GM10266 (cell line): ENCODE data around the gene MCAM.

Source experiments
- DNase-seq: peaks from one replicate; pipeline ENCODE4 v3.0.0; 2012; ENCODE audit errors: extremely low spot score
- CTCF ChIP-seq: IDR thresholded peaks from 2 replicates; pipeline ENCODE4 v1.5.1; 2012; ENCODE audit warnings: mild to moderate bottlenecking, low read depth; ENCODE audit not compliant: control insufficient read depth, insufficient read depth; ENCODE audit errors: missing control alignments

Gene MCAM

GRCh38 chr11:119309953-119310681, 6.8 kb downstream of the MCAM start:
- TF ChIP-seq CTCF = no peak
- no peak for DNase-seq

- no peak for TF ChIP-seq CTCF
Observed at GRCh38 chr11:119309411-119309810, 7.5 kb downstream of the MCAM start.

GRCh38 chr11:119307974-119308373, 9.0 kb downstream of the MCAM start:
- DNase-seq = no peak
- TF ChIP-seq CTCF = no peak

More at GRCh38 chr11:119309411-119309810, 7.5 kb downstream of the MCAM start:
- no peak for DNase-seq

GRCh38 chr11:119307219-119307618, 9.7 kb downstream of the MCAM start:
- no peak for DNase-seq
- TF ChIP-seq CTCF = peak; percentile 14

GRCh38 chr11:119306373-119306890, 10.5 kb downstream of the MCAM start:
- no peak for DNase-seq
- TF ChIP-seq CTCF = no peak

- no peak for DNase-seq
- TF ChIP-seq CTCF = no peak
Observed at GRCh38 chr11:119305556-119306372, 11.2 kb downstream of the MCAM start.
